ENCODE results near the gene INPP4A. TPM values are rescaled to one million over a fixed set of nuclear protein-coding genes. Genes with fewer than 3 reads are reported as not detected.

Gene INPP4A
- total and polyA plus RNA-seq, 2 experiments from 2014 or later: 7.9 to 13.1 TPM

- Histone ChIP-seq H3K27ac (no peak overlapping the region), H3K4me3 (no peak overlapping the region), H4K20me1 (ENCODE audit: insufficient read depth, poor library complexity, severe bottlenecking) (no peaks in the 10 kb centered on the region), H2AFZ (no peak overlapping the region), H3K79me2 (no peaks in the 10 kb centered on the region), H3K4me1 (ENCODE audit: insufficient read depth) (no peaks in the 10 kb centered on the region), H3K9me3 (ENCODE audit: low read depth) (no peaks in the 10 kb centered on the region), H3K4me2 (no peak overlapping the region), H3K27me3 (no peaks in the 10 kb centered on the region), H3K36me3 (replicated peaks; ENCODE audit: insufficient read depth, low read depth) (no peaks in the 10 kb centered on the region), H3K9me2 (replicated peaks; ENCODE audit: insufficient read depth) (no peaks in the 10 kb centered on the region)
- no peak for DNase-seq (ENCODE audit: low spot score)
- TF ChIP-seq EZH2 (IDR thresholded peaks at IDR 0.05; ENCODE audit: borderline replicate concordance) (no peak), EZH2phosphoT487 (IDR thresholded peaks at IDR 0.05; ENCODE audit: low read depth, severe bottlenecking, unreplicated experiment) (no peak), CTCF (IDR thresholded peaks at IDR 0.05; ENCODE audit: poor library complexity) (no peak)
These were observed 96.8 kb downstream of the INPP4A start for GRCh38 chr2:98541489-98541888.

DNA sequence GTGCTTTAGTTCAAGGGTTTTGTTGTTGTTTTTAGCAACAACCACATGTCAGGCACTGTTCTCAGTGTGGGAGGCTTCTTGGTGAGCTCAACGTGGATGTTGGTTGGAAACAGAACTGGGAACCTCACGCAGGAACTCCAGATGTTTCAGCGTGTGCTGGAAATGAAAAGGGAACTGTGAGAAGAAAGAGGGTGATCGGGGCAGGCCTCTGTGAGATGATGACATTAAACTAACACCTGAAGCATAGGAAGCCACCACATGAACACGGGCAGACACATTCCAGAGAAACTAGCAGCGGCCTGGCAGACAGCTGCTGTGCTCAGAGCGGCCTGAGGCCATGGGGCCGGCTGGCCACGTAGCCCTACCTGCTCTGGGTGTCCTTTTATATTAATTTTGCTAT lies 97.2 kb downstream of the INPP4A start:
- H3K27ac ChIP-seq: no peak overlapping the region
- 75% methylated on average over 9 of the region's 9 CpGs for WGBS (ENCODE audit: low lambda C conversion rate, missing lambda C conversion rate)
- no peak overlapping the region for H3K4me2 ChIP-seq
- H4K20me1 ChIP-seq (ENCODE audit: insufficient read depth, poor library complexity, severe bottlenecking): no peaks in the 10 kb centered on the region
- DNase-seq (ENCODE audit: low spot score): no peak
- TF ChIP-seq EZH2 (IDR thresholded peaks at IDR 0.05; ENCODE audit: borderline replicate concordance) (no peak), EZH2phosphoT487 (IDR thresholded peaks at IDR 0.05; ENCODE audit: low read depth, severe bottlenecking, unreplicated experiment) (no peak), CTCF (IDR thresholded peaks at IDR 0.05; ENCODE audit: poor library complexity) (no peak)
- no peaks in the 10 kb centered on the region for H3K4me1 ChIP-seq (ENCODE audit: insufficient read depth)
- H3K79me2 ChIP-seq: no peaks in the 10 kb centered on the region
- no peaks in the 10 kb centered on the region for H3K9me2 ChIP-seq (replicated peaks; ENCODE audit: insufficient read depth)
- H2AFZ ChIP-seq: no peak overlapping the region
- no peaks in the 10 kb centered on the region for H3K27me3 ChIP-seq
- H3K9me3 ChIP-seq (ENCODE audit: low read depth): no peaks in the 10 kb centered on the region
- no peak overlapping the region for H3K4me3 ChIP-seq
- no peaks in the 10 kb centered on the region for H3K36me3 ChIP-seq (replicated peaks; ENCODE audit: insufficient read depth, low read depth)

DNA sequence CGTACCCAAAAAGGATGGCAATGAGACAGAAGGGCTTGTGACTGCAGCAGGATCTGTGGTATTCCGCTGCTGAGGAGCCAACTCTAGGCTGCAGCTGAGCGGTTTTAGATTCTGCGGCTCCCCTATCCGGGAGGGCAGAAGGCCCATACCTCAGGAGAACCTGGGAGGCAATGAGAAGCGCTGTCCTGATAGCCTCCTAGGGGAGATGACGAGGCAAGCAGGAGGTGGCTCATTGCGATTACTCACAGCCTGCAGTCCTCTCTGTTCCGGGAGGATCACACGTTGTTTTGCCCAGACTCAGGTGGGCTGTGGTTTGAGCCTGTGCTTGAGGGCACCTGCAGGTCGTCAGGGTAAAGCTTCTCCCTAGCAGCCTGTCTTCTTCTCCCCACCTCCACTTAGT lies 98.6 kb downstream of the INPP4A start:
- no peaks in the 10 kb centered on the region for H3K79me2 ChIP-seq
- TF ChIP-seq EZH2phosphoT487 (IDR thresholded peaks at IDR 0.05; ENCODE audit: low read depth, severe bottlenecking, unreplicated experiment) (no peak), EZH2 (IDR thresholded peaks at IDR 0.05; ENCODE audit: borderline replicate concordance) (no peak), CTCF (IDR thresholded peaks at IDR 0.05; ENCODE audit: poor library complexity) (no peak)
- no peak overlapping the region for H2AFZ ChIP-seq
- DNase-seq (ENCODE audit: low spot score): no peak
- no peak overlapping the region for H3K4me3 ChIP-seq
- H4K20me1 ChIP-seq (ENCODE audit: insufficient read depth, poor library complexity, severe bottlenecking): no peaks in the 10 kb centered on the region
- no peak overlapping the region for H3K27ac ChIP-seq
- WGBS (ENCODE audit: low lambda C conversion rate, missing lambda C conversion rate): 91% methylated on average over 11 of the region's 11 CpGs
- H3K27me3 ChIP-seq: no peaks in the 10 kb centered on the region
- no peaks in the 10 kb centered on the region for H3K9me2 ChIP-seq (replicated peaks; ENCODE audit: insufficient read depth)
- H3K4me2 ChIP-seq: no peak overlapping the region
- no peaks in the 10 kb centered on the region for H3K9me3 ChIP-seq (ENCODE audit: low read depth)
- H3K4me1 ChIP-seq (ENCODE audit: insufficient read depth): no peaks in the 10 kb centered on the region
- no peaks in the 10 kb centered on the region for H3K36me3 ChIP-seq (replicated peaks; ENCODE audit: insufficient read depth, low read depth)

DNA sequence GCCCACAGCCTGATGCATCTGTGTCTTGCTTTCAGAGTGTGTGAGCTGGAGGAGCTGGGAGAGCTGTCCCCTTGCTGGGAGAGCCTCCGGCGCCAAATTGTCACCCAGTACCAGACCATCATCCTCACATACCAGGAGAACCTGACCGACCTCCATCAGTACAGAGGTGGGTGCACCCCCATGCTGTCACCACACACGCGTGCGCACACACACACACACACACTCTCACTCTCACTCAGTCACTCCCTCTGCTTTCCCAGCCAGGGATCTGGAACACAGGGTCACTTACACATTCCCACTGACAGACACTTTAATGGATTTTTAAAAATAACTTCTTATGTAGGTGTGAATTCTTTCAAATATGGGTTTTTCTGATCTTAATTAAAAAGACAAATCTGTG lies 99.2 kb downstream of the INPP4A start:
- no peak overlapping the region for H3K27ac ChIP-seq
- 95% methylated on average over 6 of the region's 6 CpGs for WGBS (ENCODE audit: low lambda C conversion rate, missing lambda C conversion rate)
- no peaks in the 10 kb centered on the region for H3K36me3 ChIP-seq (replicated peaks; ENCODE audit: insufficient read depth, low read depth)
- no peak for DNase-seq (ENCODE audit: low spot score)
- H3K4me3 ChIP-seq: no peak overlapping the region
- H3K9me2 ChIP-seq (replicated peaks; ENCODE audit: insufficient read depth): no peaks in the 10 kb centered on the region
- no peaks in the 10 kb centered on the region for H3K79me2 ChIP-seq
- no peaks in the 10 kb centered on the region for H3K27me3 ChIP-seq
- H3K4me1 ChIP-seq (ENCODE audit: insufficient read depth): no peaks in the 10 kb centered on the region
- H4K20me1 ChIP-seq (ENCODE audit: insufficient read depth, poor library complexity, severe bottlenecking): no peaks in the 10 kb centered on the region
- TF ChIP-seq CTCF (IDR thresholded peaks at IDR 0.05; ENCODE audit: poor library complexity): no peak
- no peak for TF ChIP-seq EZH2phosphoT487 (IDR thresholded peaks at IDR 0.05; ENCODE audit: low read depth, severe bottlenecking, unreplicated experiment)
- no peak for TF ChIP-seq EZH2 (IDR thresholded peaks at IDR 0.05; ENCODE audit: borderline replicate concordance)
- no peaks in the 10 kb centered on the region for H3K9me3 ChIP-seq (ENCODE audit: low read depth)
- no peak overlapping the region for H2AFZ ChIP-seq
- H3K4me2 ChIP-seq: no peak overlapping the region

Measured in hepatocyte (in vitro differentiated cells).